ENCODE results near the gene R3HDM4. TPM values are rescaled to one million over a fixed set of nuclear protein-coding genes. Genes with fewer than 3 reads are reported as not detected.
A peak's percentile ranks its signal among the peaks of the same experiment; 100 is the strongest.

The R3HDM4 gene
- total and polyA plus RNA-seq, 5 donors: 18.6 to 31.2 (median 23.6) TPM

DNA sequence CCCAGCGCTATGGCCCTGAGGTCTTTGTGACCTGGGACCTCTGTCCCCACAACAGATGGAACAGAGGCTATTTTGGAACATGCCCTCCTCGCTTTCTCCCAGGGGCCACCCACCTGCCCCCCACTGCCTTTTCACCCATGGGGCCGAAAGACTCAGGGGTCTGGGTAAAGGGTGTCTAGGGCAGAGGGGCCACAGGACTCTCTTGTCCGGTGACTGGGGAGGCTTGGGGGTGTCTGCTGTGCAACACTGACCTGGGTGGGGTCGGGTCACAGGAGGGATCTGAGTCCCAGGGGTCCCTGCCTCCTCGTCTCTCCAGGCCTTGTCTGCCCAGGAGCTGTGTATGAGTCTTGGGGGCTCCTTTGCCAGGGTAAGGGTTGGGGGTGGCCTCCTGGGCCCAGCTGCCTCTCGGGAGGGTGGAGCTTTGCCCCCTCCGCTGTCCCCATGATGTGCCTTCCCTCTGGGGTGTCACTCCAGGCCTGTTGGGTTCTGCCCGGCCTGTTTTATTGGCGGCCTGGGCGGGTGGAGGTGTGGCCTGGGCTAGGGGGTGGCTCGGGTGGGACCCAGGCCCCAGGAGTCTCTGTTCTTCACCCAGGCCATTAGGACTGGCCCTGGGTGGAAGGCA is 14.9 kb upstream of the R3HDM4 start:
- Histone ChIP-seq H3K4me1 (ENCODE audit: control insufficient read depth, insufficient read depth, low read length) (no peaks in the 10 kb centered on the region), H3K27me3 (ENCODE audit: control insufficient read depth, insufficient read depth) (no peaks in the 10 kb centered on the region), H3K27ac (ENCODE audit: low read length) (no peak overlapping the region), H3K4me3 (ENCODE audit: low read length) (no peak overlapping the region), H3K9me3 (ENCODE audit: control insufficient read depth, low read length) (no peaks in the 10 kb centered on the region)
- ATAC-seq: no peak
- intact Hi-C loops (cut with DNase I): loop anchor here in 1 of 4 donors (10.0 kb wide), 1 partner anchor 163 kb away; no protein-coding TSS in a partner anchor
- DNase-seq: no peak
- 70% methylated on average over 12 of the region's 12 CpGs for WGBS

DNA sequence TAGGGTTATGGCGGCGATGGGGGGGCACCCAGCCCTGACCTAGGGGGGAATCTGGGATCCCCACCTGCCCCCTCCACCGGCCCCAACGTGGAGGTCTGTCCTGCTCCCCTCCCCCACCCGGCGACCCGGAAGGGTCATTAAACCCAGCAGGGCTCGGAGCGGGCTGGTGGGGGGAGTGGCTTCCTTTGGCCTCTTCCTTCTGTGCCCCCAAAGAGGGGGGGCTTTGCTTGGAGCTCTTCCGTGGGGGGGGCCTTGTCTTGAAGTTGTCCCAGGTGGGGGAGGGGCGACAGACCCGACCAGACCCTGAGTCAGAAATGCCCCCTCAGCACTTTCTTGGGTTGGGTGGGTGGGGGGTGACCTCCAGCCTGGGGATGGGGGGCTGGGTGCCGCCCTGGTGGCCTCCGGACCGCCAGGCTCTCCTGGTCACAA is 14.3 kb upstream of the R3HDM4 start:
- Histone ChIP-seq H3K4me3 (ENCODE audit: low read length) (peak overlapping the region; percentile 97), H3K27ac (ENCODE audit: low read length) (no peak overlapping the region), H3K27me3 (ENCODE audit: control insufficient read depth, insufficient read depth) (no peaks in the 10 kb centered on the region), H3K4me1 (ENCODE audit: control insufficient read depth, insufficient read depth, low read length) (no peaks in the 10 kb centered on the region), H3K9me3 (ENCODE audit: control insufficient read depth, low read length) (no peaks in the 10 kb centered on the region)
- intact Hi-C loops (cut with DNase I): loop anchor here in 1 of 4 donors (10.0 kb wide), 1 partner anchor 163 kb away; no protein-coding TSS in a partner anchor
- WGBS: 10% methylated on average over 15 of the region's 15 CpGs
- ATAC-seq: no peak
- DNase-seq: peak in 2 of 3 donors; percentile 76 to 81

DNA sequence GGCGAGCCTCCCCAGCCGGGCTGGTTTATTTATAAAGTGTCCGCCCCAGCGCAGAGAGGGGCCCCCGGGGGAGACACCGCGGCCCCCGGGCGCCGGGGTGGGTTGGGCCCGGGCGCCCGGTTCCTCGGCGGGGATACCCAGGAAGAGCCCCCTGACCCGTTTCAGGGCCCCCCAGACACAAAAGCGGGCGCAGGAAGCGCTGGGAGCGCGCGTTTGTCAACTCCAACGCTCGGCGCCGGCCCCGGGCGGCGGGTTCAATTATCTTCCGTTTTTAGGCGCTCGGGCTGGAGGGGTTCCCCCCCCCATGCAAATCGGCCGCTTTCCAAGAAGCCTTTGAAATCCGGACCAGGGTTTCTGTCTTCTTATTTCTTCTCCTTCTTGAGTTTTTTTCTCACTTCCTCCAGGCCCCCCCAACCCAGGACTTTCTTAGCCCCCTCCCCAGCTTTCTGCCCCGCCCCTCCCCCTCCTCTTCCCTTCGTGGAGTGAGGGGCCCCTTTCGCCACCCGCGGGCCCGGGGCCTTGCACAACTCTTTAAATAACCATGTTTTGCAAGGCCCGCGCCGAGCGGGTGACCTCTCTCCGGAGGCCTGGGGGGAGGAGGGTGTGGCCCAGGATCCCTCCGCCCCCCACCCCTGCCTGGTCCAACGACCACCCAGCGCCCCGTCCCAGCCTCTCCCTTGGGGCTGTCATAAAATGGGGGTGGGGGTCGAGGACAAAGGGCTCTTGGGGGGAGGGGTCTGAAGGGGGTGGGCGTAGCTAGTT is 13.8 kb upstream of the R3HDM4 start:
- 1% methylated on average over 52 of the region's 52 CpGs for WGBS
- no peaks in the 10 kb centered on the region for H3K9me3 ChIP-seq (ENCODE audit: control insufficient read depth, low read length)
- intact Hi-C loops (cut with DNase I): loop anchor here in 1 of 4 donors (10.0 kb wide), 1 partner anchor 162 kb away; no protein-coding TSS in a partner anchor
- H3K4me3 ChIP-seq (ENCODE audit: low read length): peak overlapping the region; percentile 97
- H3K27ac ChIP-seq (ENCODE audit: low read length): no peak overlapping the region
- ATAC-seq (peak; percentile 20 to 22), DNase-seq (peak; percentile 79 to 89 (median 86))
- H3K4me1 ChIP-seq (ENCODE audit: control insufficient read depth, insufficient read depth, low read length): no peaks in the 10 kb centered on the region
- H3K27me3 ChIP-seq (ENCODE audit: control insufficient read depth, insufficient read depth): no peaks in the 10 kb centered on the region

DNA sequence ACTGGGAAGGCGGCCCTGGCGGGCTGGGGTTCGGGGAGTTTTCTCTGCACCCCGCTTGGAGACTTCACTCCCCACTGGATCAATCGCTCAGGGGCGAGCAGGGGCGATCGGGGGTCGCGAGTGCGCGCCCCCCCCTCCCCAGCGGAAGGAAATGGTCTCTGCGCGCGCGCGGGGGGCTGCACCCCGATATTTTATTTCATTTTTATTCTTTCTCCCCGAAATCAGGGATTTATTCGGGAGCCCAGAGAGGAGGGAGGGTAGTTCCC is 13.2 kb upstream of the R3HDM4 start:
- no peaks in the 10 kb centered on the region for H3K4me1 ChIP-seq (ENCODE audit: control insufficient read depth, insufficient read depth, low read length)
- under 1% methylated on average over 21 of the region's 21 CpGs for WGBS
- peak overlapping the region; percentile 97 for H3K4me3 ChIP-seq (ENCODE audit: low read length)
- no peaks in the 10 kb centered on the region for H3K27me3 ChIP-seq (ENCODE audit: control insufficient read depth, insufficient read depth)
- intact Hi-C loops (cut with DNase I): loop anchor here in 1 of 4 donors (10.0 kb wide), 1 partner anchor 161 kb away; no protein-coding TSS in a partner anchor
- H3K27ac ChIP-seq (ENCODE audit: low read length): no peak overlapping the region
- no peaks in the 10 kb centered on the region for H3K9me3 ChIP-seq (ENCODE audit: control insufficient read depth, low read length)
- ATAC-seq (no peak), DNase-seq (no peak)

DNA sequence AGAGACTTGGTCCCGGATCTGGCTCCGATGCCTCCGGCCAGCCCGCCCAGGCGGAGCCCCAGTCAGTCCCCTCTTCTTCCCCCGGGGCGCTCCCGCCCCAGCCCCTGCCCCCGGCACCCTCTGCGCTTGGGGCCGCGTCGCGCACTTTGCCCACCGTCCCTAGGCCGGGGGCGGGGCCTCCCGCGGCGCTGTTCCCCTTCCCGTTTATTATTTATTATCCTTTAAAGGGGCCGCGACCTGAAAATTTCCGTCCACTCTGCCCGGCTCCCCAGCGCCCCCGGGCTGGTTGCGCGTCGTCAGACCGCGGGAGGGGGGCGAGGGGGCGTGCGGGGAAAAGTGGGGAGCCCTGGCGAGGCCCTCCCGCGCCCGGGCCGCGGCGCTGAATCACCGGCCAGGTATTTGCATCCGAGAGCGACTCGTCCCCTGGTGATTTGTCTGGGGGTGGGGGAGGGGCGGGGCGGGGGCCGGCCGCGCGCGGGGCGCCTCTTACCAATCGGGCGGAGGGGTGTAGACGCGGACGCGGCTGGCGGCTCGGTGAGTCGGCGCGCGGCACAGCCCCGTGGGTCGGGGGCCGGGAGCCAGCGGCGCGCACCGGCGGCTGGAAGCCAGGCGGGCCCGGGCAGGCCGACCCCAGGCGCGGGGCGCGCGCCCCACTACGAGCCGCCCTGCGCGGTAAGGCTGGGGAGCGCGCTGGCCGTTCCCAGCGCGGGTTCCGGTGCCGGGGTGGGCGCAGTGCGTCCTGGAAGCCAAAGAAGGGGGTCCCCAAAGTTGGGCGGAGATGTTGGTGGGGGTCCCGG is 12.7 kb upstream of the R3HDM4 start, which contains the start of gene ARID3A:
Gene ARID3A (plus strand): TSS at position 510 of the 797 bp plus-strand sequence. CDS start 3,494 bp downstream, outside the sequence.
- WGBS: under 1% methylated on average over 97 of the region's 97 CpGs
- H3K4me1 ChIP-seq (ENCODE audit: control insufficient read depth, insufficient read depth, low read length): no peaks in the 10 kb centered on the region
- peak within 1 kb of the TSS; percentile 97 for H3K4me3 ChIP-seq (ENCODE audit: low read length)
- H3K9me3 ChIP-seq (ENCODE audit: control insufficient read depth, low read length): no peaks in the 10 kb centered on the region
- H3K27me3 ChIP-seq (ENCODE audit: control insufficient read depth, insufficient read depth): no peaks in the 10 kb centered on the region
- peak within 1 kb of the TSS; percentile 26 for H3K27ac ChIP-seq (ENCODE audit: low read length)
- DNase-seq: peak; percentile 77 to 92 (median 92)
- peak; percentile 79 to 85 for ATAC-seq
- intact Hi-C loops (cut with DNase I): loop anchor here in 2 of 4 donors (2.0 to 10.0 kb wide), 2 partner anchors 57 to 161 kb away; no protein-coding TSS in a partner anchor

DNA sequence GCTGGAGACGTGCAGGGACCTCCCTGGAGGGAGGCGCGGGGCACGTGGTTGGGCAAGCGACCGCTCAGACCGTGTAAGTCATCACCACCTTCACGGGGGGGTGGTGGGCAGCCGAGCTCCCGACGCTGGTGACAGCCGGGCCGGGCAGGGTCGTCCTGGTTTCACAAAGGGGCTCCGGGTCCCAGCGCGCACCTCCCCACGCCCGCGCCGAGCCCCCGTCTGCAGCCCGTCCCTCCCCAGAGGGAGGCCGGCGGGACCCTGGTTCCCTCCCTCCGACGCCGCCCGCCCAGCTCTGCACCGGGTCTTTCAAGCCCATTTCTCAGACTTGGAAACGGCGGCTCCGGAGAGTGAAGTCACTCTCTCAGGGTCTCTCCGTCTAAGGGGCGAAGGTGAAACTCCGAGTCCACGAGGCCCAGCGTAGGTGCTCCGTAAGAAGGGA is 12.1 kb upstream of the R3HDM4 start:
- ATAC-seq: peak; percentile 58 to 73
- WGBS: under 1% methylated on average over 39 of the region's 39 CpGs
- DNase-seq: peak; percentile 62 to 78 (median 74)
- intact Hi-C loops (cut with DNase I): loop anchor here in 2 of 4 donors (2.0 to 10.0 kb wide), 2 partner anchors 58 to 160 kb away; no protein-coding TSS in a partner anchor
- Histone ChIP-seq H3K4me1 (ENCODE audit: control insufficient read depth, insufficient read depth, low read length) (no peaks in the 10 kb centered on the region), H3K27ac (ENCODE audit: low read length) (no peak overlapping the region), H3K27me3 (ENCODE audit: control insufficient read depth, insufficient read depth) (no peaks in the 10 kb centered on the region), H3K4me3 (ENCODE audit: low read length) (peak overlapping the region; percentile 97), H3K9me3 (ENCODE audit: control insufficient read depth, low read length) (no peaks in the 10 kb centered on the region)

DNA sequence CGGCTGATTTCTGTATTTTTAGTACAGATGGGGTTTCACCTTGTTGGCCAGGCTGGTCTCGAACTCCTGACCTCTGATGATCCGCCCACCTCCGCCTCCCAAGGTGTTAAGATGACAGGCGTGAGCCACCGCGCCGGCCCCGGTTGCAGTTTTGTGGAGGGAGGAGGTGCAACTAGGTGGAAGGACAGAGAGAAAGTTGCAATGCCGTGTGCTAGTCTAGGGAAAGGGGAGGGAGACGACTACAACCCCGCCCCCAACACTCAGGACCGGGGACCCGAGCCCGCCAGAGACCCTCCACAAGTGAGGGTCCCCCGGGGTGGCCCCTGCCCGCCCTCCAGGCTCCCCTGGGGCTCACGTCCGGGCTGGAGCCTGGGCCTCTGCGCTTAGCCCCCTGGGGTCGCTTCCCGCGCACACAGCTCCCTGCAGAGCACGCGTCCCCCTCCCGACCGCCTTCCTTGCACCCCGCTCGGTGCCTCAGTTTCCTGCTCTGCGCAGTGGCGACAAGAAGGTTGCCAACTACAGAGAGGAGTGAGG is 11.6 kb upstream of the R3HDM4 start:
- Histone ChIP-seq H3K4me3 (ENCODE audit: low read length) (peak overlapping the region; percentile 97), H3K4me1 (ENCODE audit: control insufficient read depth, insufficient read depth, low read length) (no peaks in the 10 kb centered on the region), H3K9me3 (ENCODE audit: control insufficient read depth, low read length) (no peaks in the 10 kb centered on the region), H3K27ac (ENCODE audit: low read length) (no peak overlapping the region), H3K27me3 (ENCODE audit: control insufficient read depth, insufficient read depth) (no peaks in the 10 kb centered on the region)
- DNase-seq (no peak), ATAC-seq (no peak)
- WGBS: 12% methylated on average over 31 of the region's 31 CpGs
- intact Hi-C loops (cut with DNase I): loop anchor here in 3 of 4 donors (2.0 to 10.0 kb wide), 4 partner anchors 58 to 160 kb away; partner anchors contain the start of gene CFD (in 1 of the 3)

DNA sequence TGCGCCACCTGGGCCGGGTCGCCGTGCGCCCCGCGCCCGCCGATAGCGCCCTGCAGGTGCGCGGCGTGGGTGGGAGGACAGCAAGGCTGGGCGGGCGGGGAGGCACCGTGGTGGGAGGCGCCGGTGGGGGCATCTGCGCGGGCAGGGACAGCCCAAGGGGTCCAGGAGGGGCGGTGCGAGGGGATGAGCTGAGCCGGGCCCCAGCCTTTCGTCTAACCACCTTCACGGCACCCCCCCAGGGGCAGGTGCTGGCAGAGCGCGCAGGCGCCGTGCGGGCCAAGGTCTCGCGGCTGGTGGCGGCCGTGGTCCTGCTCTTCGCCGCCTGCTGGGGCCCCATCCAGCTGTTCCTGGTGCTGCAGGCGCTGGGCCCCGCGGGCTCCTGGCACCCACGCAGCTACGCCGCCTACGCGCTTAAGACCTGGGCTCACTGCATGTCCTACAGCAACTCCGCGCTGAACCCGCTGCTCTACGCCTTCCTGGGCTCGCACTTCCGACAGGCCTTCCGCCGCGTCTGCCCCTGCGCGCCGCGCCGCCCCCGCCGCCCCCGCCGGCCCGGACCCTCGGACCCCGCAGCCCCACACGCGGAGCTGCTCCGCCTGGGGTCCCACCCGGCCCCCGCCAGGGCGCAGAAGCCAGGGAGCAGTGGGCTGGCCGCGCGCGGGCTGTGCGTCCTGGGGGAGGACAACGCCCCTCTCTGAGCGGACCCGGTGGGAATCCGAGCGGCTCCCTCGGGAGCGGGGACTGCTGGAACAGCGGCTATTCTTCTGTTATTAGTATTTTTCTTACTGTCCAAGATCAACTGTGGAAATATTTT is 7.2 kb upstream of the R3HDM4 start:
- H3K9me3 ChIP-seq (ENCODE audit: control insufficient read depth, low read length): no peaks in the 10 kb centered on the region
- intact Hi-C loops (cut with DNase I): loop anchor here (2.0 to 10.0 kb wide), 5 partner anchors 63 to 155 kb away; partner anchors contain the start of gene CFD (in 1 of the 4)
- no peaks in the 10 kb centered on the region for H3K27me3 ChIP-seq (ENCODE audit: control insufficient read depth, insufficient read depth)
- peak overlapping the region; percentile 22 for H3K4me3 ChIP-seq (ENCODE audit: low read length)
- no peaks in the 10 kb centered on the region for H3K4me1 ChIP-seq (ENCODE audit: control insufficient read depth, insufficient read depth, low read length)
- 2% methylated on average over 84 of the region's 84 CpGs for WGBS
- peak in 1 of 3 donors; percentile 70 for DNase-seq
- ATAC-seq: no peak
- no peak overlapping the region for H3K27ac ChIP-seq (ENCODE audit: low read length)

DNA sequence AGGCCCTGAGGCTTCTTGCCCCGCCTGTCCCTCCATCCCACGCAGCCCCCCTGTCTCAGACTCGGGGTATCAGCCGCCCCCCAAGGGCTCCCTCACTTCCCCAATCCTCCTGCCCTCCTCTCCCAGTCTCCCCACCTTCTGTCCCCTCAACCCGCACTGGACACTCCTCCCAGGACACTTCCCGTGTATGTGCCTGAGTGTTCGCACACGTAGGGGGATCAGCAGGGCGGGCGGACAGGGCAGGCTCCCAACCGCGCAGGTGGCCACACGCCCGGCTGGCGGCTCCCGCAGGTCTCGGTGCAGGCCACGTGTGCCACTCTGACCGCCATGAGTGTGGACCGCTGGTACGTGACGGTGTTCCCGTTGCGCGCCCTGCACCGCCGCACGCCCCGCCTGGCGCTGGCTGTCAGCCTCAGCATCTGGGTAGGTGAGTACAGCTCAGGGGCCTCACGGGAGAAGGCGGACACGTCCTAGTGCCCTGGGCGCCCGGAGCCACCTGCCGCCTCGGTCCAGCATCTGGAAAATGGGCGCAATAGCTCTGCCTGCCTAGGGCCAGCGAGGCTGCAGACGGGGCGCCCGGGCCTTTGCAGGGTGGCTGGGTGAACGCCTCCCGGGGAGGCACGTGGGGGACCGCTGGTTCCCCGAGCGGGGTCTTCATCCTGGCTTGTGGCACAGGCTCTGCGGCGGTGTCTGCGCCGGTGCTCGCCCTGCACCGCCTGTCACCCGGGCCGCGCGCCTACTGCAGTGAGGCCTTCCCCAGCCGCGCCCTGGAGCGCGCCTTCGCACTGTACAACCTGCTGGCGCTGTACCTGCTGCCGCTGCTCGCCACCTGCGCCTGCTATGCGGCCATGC is 6.4 kb upstream of the R3HDM4 start:
- Histone ChIP-seq H3K27ac (ENCODE audit: low read length) (no peak overlapping the region), H3K4me1 (ENCODE audit: control insufficient read depth, insufficient read depth, low read length) (no peaks in the 10 kb centered on the region), H3K9me3 (ENCODE audit: control insufficient read depth, low read length) (no peaks in the 10 kb centered on the region), H3K27me3 (ENCODE audit: control insufficient read depth, insufficient read depth) (no peaks in the 10 kb centered on the region), H3K4me3 (ENCODE audit: low read length) (no peak overlapping the region)
- ATAC-seq (no peak), DNase-seq (no peak)
- WGBS: 3% methylated on average over 68 of the region's 68 CpGs
- intact Hi-C loops (cut with DNase I): loop anchor here (2.0 to 10.0 kb wide), 6 partner anchors 55 to 155 kb away; partner anchors contain the start of gene CFD (in 2 of the 4)
